OCI-LY7 (cell line): ENCODE measurements around the gene TOB2. TPM values are rescaled to one million over a fixed set of nuclear protein-coding genes. Genes with fewer than 3 reads are reported as not detected.

ENCODE experiments used
- BruUV-seq: library from RNA; stranded (reverse); fragments of 400-500 nt; replicated peaks from 2 replicates; lab custom pipeline; 2021; lab: Mats Ljungman, UMichigan
- CTCF ChIA-PET: fragments of 300-600 bp; sonication (Branson Sonifier 250); formaldehyde crosslinking; loops from one replicate; lab custom pipeline; 2022; ENCODE audit warnings: antibody characterized with exemption; ENCODE audit not compliant: unreplicated experiment; lab: Charles Lee
- POLR2A ChIA-PET: fragments of 300-600 bp; sonication (Branson Sonifier 250); formaldehyde crosslinking; loops from one replicate; lab custom pipeline; 2022; ENCODE audit warnings: antibody characterized with exemption; lab: Charles Lee
- DNase-seq: peaks from one replicate; pipeline ENCODE4 v3.0.0-alpha.2; 2015; ENCODE audit warnings: low spot score
- H2AFZ ChIP-seq: fragments of 200-600 bp; sonication (generic), shearing (Covaris generic); 2 replicates; pipeline ENCODE4 v1.6.1; 2014; ENCODE audit warnings: mild to moderate bottlenecking, antibody characterized with exemption, low read length, moderate library complexity
- H3K27ac ChIP-seq: fragments of 200-600 bp; sonication (generic); 2 replicates; pipeline ENCODE4 v1.5.1; 2014; ENCODE audit warnings: mixed run types, low read depth, mild to moderate bottlenecking, moderate library complexity, low read length, inconsistent platforms; ENCODE audit not compliant: poor library complexity, severe bottlenecking
- H3K36me3 ChIP-seq: fragments of 200-600 bp; sonication (generic); 2 replicates; pipeline ENCODE4 v1.6.1; 2014; ENCODE audit warnings: mild to moderate bottlenecking, antibody characterized with exemption, low read length, moderate library complexity, mixed read lengths; ENCODE audit not compliant: insufficient read depth
- H3K4me1 ChIP-seq: fragments of 200-600 bp; sonication (generic); 2 replicates; pipeline ENCODE4 v1.5.1; 2014; ENCODE audit warnings: mild to moderate bottlenecking, low read length; ENCODE audit not compliant: insufficient read depth, poor library complexity, severe bottlenecking
- H3K4me2 ChIP-seq: fragments of 200-600 bp; sonication (generic); 2 replicates; pipeline ENCODE4 v1.6.1; 2014; ENCODE audit warnings: mild to moderate bottlenecking, low read length
- H3K4me3 ChIP-seq: fragments of 200-600 bp; sonication (generic); 2 replicates; pipeline ENCODE4 v1.5.1; 2014; ENCODE audit warnings: mild to moderate bottlenecking, low read depth, low read length; ENCODE audit not compliant: poor library complexity, severe bottlenecking
- H3K79me2 ChIP-seq: fragments of 200-600 bp; sonication (generic); 2 replicates; pipeline ENCODE4 v1.6.1; 2016; ENCODE audit warnings: low read depth, mild to moderate bottlenecking, low read length, moderate library complexity, mixed read lengths; ENCODE audit not compliant: insufficient read depth
- H3K9me2 ChIP-seq: fragments of 200-600 bp; sonication (generic); 2 replicates; pipeline ENCODE4 v1.6.1; 2016; ENCODE audit warnings: mild to moderate bottlenecking, low read length, mixed read lengths; ENCODE audit not compliant: insufficient read depth
- H3K9me3 ChIP-seq: fragments of 200-600 bp; sonication (generic); 2 replicates; pipeline ENCODE4 v1.6.1; 2014; ENCODE audit warnings: mild to moderate bottlenecking, mixed run types, low read length, mixed read lengths
- H4K20me1 ChIP-seq: fragments of 200-600 bp; sonication (generic); 2 replicates; pipeline ENCODE4 v1.6.1; 2014; ENCODE audit warnings: mild to moderate bottlenecking, antibody characterized with exemption, low read length, moderate library complexity, mixed read lengths; ENCODE audit not compliant: insufficient read depth
- CTCF ChIP-seq: fragments of 200-600 bp; sonication (generic); conservative IDR thresholded peaks from 2 replicates; pipeline ENCODE4 v1.5.1; 2014; ENCODE audit warnings: mild to moderate bottlenecking, antibody characterized with exemption, low read length, moderate library complexity, mixed read lengths
- EZH2phosphoT487 ChIP-seq: fragments of 200-600 bp; sonication (generic); IDR thresholded peaks from 2 replicates; pipeline ENCODE4 v1.6.1; 2018; ENCODE audit warnings: low read depth, borderline replicate concordance, mild to moderate bottlenecking, mixed run types, antibody characterized with exemption, low read length, moderate library complexity, mixed read lengths
- intact Hi-C: fragments of 100-400 bp; cut with micrococcal nuclease; formaldehyde crosslinking; loops from one replicate; pipeline ENCODE4 v1.10.0; 2022; ENCODE audit not compliant: unreplicated experiment
- total RNA-seq, 2 experiments: library from RNA; depleted of rRNA in 1 of 2; stranded (reverse); fragments of >200 nt in 1 of 2; shearing (Covaris generic) in 1 of 2; gene quantifications; 2 replicates each; pipeline ENCODE4 v1.2.3, GENCODE V29; 2014 to 2022

Gene TOB2
- total RNA-seq, 2 experiments from 2014 or later, result 13.5 to 27.0 TPM

- no peaks in the 10 kb centered on the region for H3K9me2 ChIP-seq
- no peak overlapping the region for H3K27ac ChIP-seq
- ChIA-PET POLR2A (interaction anchor here (0.7 to 2.2 kb wide), 6 partner anchors 9 to 98 kb away, joined by 3 to 10 read pairs (median 4); partner anchors contain the start of genes ACO2, PHF5A, TEF and TOB2), CTCF (no interaction called here)
- no peak overlapping the region; the same call in 1 of the 2 replicates for H3K4me2 ChIP-seq
- H3K79me2 ChIP-seq, result peaks cover 100% of the 10 kb centered on the region
- no peak overlapping the region for H3K4me3 ChIP-seq
- TF ChIP-seq EZH2phosphoT487, result no peak
- no peak for TF ChIP-seq CTCF
- no peak for DNase-seq
- no peak overlapping the region for H2AFZ ChIP-seq
- no peaks in the 10 kb centered on the region for H3K9me3 ChIP-seq
- peaks cover 47% of the 10 kb centered on the region for H3K4me1 ChIP-seq
- peaks cover 28% of the 10 kb centered on the region for H4K20me1 ChIP-seq
- H3K36me3 ChIP-seq, result peaks cover 63% of the 10 kb centered on the region
- no TSS peak for BruUV-seq
- intact Hi-C loops, result no loop called here
Observed at GRCh38 chr22:41479671-41480396, 33.2 kb upstream of the TOB2 start.

GRCh38 chr22:41478891-41479521 lies 32.4 kb upstream of the TOB2 start:
- Histone ChIP-seq H3K36me3 (peaks cover 58% of the 10 kb centered on the region), H3K9me2 (no peaks in the 10 kb centered on the region), H2AFZ (no peak overlapping the region), H3K9me3 (no peaks in the 10 kb centered on the region), H4K20me1 (peaks cover 28% of the 10 kb centered on the region), H3K79me2 (peaks cover 96% of the 10 kb centered on the region), H3K4me3 (no peak overlapping the region), H3K4me1 (peaks cover 47% of the 10 kb centered on the region), H3K27ac (peak overlapping the region; percentile 10), H3K4me2 (0 out of 2 replicates have a peak overlapping the region, but pooled peaks have one; percentile 35)
- DNase-seq, result no peak
- no TSS peak for BruUV-seq
- TF ChIP-seq EZH2phosphoT487, result no peak
- no peak for TF ChIP-seq CTCF
- intact Hi-C loops, result no loop called here
- CTCF ChIA-PET, result no interaction called here
- POLR2A ChIA-PET, result interaction anchor here (0.6 to 2.2 kb wide), 9 partner anchors 9 to 94 kb away, joined by 3 to 10 read pairs (median 4); partner anchors contain the start of genes ACO2, PHF5A and TOB2
